HEK293 (cell line): ENCODE measurements around the gene LRRC8B.
A peak's percentile ranks its signal among the peaks of the same experiment; 100 is the strongest.

ENCODE experiments used
- BCL11B ChIP-seq: fragments of 450-650 bp; formaldehyde crosslinking; IDR thresholded peaks from 2 replicates; pipeline ENCODE4 v1.5.1; 2016; ENCODE audit warnings: low read depth, missing biosample characterization, missing genetic modification characterization
- HOXA7 ChIP-seq: sonication (generic); formaldehyde crosslinking; IDR thresholded peaks from 2 replicates; pipeline ENCODE4 v1.8.1; 2022; ENCODE audit warnings: missing genetic modification reagents, borderline replicate concordance
- MEIS1 ChIP-seq: sonication (generic); formaldehyde crosslinking; IDR thresholded peaks from 2 replicates; pipeline ENCODE4 v1.8.1; 2022; ENCODE audit warnings: missing genetic modification reagents, mild to moderate bottlenecking, borderline replicate concordance
- SCRT1 ChIP-seq: fragments of 450-650 bp; formaldehyde crosslinking; IDR thresholded peaks from 2 replicates; pipeline ENCODE4 v1.5.1; 2016; ENCODE audit warnings: missing biosample characterization, missing genetic modification characterization, borderline replicate concordance
- SP7 ChIP-seq: fragments of 450-650 bp; formaldehyde crosslinking; IDR thresholded peaks from 2 replicates; pipeline ENCODE4 v1.5.1; 2016; ENCODE audit warnings: missing biosample characterization, missing genetic modification characterization
- YY1 ChIP-seq: fragments of 450-650 bp; formaldehyde crosslinking; IDR thresholded peaks from 2 replicates; pipeline ENCODE4 v1.5.1; 2018; ENCODE audit warnings: missing biosample characterization, missing genetic modification characterization
- YY2 ChIP-seq: fragments of 450-650 bp; formaldehyde crosslinking; IDR thresholded peaks from 2 replicates; pipeline ENCODE4 v1.5.1; 2016; ENCODE audit warnings: missing biosample characterization, missing genetic modification characterization
- ZBTB26 ChIP-seq: fragments of 450-650 bp; formaldehyde crosslinking; optimal IDR thresholded peaks from 2 replicates; pipeline ENCODE3; 2016; ENCODE audit warnings: missing biosample characterization, mild to moderate bottlenecking, missing genetic modification characterization
- ZBTB44 ChIP-seq: fragments of 450-650 bp; IDR thresholded peaks from 2 replicates; pipeline ENCODE4 v1.5.1; 2018; ENCODE audit warnings: missing biosample characterization, mild to moderate bottlenecking, missing genetic modification characterization
- ZNF335 ChIP-seq: fragments of 450-650 bp; formaldehyde crosslinking; conservative IDR thresholded peaks from 2 replicates; pipeline ENCODE4 v1.5.1; 2016; ENCODE audit warnings: missing biosample characterization, missing genetic modification characterization
- ZNF362 ChIP-seq: fragments of 450-650 bp; formaldehyde crosslinking; IDR thresholded peaks from 2 replicates; pipeline ENCODE4 v1.5.1; 2016; ENCODE audit warnings: missing biosample characterization, missing genetic modification characterization
- ZNF366 ChIP-seq: fragments of 450-650 bp; formaldehyde crosslinking; conservative IDR thresholded peaks from 2 replicates; pipeline ENCODE4 v1.5.1; 2016; ENCODE audit warnings: missing biosample characterization, missing genetic modification characterization
- ZNF391 ChIP-seq: fragments of 450-650 bp; formaldehyde crosslinking; IDR thresholded peaks from 2 replicates; pipeline ENCODE4 v1.5.1; 2016; ENCODE audit warnings: low read depth, missing biosample characterization, missing genetic modification characterization, borderline replicate concordance
- ZNF423 ChIP-seq: fragments of 450-650 bp; formaldehyde crosslinking; IDR thresholded peaks from 2 replicates; pipeline ENCODE4 v1.5.1; 2016; ENCODE audit warnings: missing biosample characterization, missing genetic modification characterization
- ZNF501 ChIP-seq: fragments of 450-650 bp; formaldehyde crosslinking; IDR thresholded peaks from 2 replicates; pipeline ENCODE4 v1.5.1; 2016; ENCODE audit warnings: missing biosample characterization, missing genetic modification characterization
- ZNF548 ChIP-seq: fragments of 450-650 bp; formaldehyde crosslinking; IDR thresholded peaks from 2 replicates; pipeline ENCODE4 v1.5.1; 2016; ENCODE audit warnings: missing biosample characterization, missing genetic modification characterization
- ZNF558 ChIP-seq: fragments of 450-650 bp; formaldehyde crosslinking; IDR thresholded peaks from 2 replicates; pipeline ENCODE4 v1.5.1; 2016; ENCODE audit warnings: missing biosample characterization, missing genetic modification characterization
- ZNF610 ChIP-seq: fragments of 450-650 bp; formaldehyde crosslinking; IDR thresholded peaks from 2 replicates; pipeline ENCODE4 v1.5.1; 2016; ENCODE audit warnings: missing biosample characterization, missing genetic modification characterization, borderline replicate concordance
- ZSCAN4 ChIP-seq: fragments of 450-650 bp; formaldehyde crosslinking; IDR thresholded peaks from 2 replicates; pipeline ENCODE4 v1.5.1; 2017; ENCODE audit warnings: missing biosample characterization, missing genetic modification characterization
- TF ChIP-seq, protein P1 (sequence below): fragments of 450-650 bp; IDR thresholded peaks from 2 replicates; pipeline ENCODE4 v1.5.1; 2018; ENCODE audit warnings: missing biosample characterization, missing genetic modification characterization
- TF ChIP-seq, protein P2 (sequence below): fragments of 450-650 bp; formaldehyde crosslinking; IDR thresholded peaks from 2 replicates; pipeline ENCODE4 v1.5.1; 2016; ENCODE audit warnings: missing biosample characterization, missing genetic modification characterization
- TF ChIP-seq, protein P3 (sequence below): fragments of 450-650 bp; formaldehyde crosslinking; IDR thresholded peaks from 2 replicates; pipeline ENCODE4 v1.5.1; 2017; ENCODE audit warnings: missing biosample characterization, missing genetic modification characterization
- TF ChIP-seq, protein P4 (sequence below): fragments of 450-650 bp; formaldehyde crosslinking; IDR thresholded peaks from 2 replicates; pipeline ENCODE4 v1.5.0; 2017; ENCODE audit warnings: missing biosample characterization, missing genetic modification characterization, borderline replicate concordance

Gene LRRC8B

DNA sequence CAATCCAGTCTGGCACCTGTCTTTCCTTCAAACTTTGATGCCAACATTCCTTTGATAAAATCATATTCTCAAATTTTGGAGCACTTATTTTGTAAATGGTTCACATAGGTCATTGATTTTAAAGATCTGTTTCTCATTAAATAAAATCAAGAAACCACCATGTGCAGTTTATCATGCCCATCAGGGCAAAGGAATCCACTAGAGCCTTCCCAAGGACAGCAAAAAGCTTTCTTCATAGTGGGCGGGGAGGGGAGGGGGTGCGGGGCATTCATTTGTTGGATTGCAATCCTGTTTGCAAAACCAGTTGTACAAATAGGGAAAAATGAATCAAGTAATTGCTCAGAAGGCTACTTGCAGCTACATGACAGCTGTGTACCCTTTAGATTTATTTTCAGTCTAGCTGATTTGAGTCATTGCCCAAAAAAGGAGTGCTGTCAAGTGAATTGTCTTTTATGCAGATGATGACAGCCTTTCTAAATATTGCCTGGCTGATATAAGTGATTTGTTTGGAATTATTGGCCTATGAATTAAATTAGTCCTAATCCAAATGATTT lies 23.0 kb downstream of the LRRC8B start (continued):
- no peak for TF ChIP-seq ZNF501
- TF ChIP-seq BCL11B, result no peak
- no peak for TF ChIP-seq YY1 (tag by site-specific recombination)
- no peak for TF ChIP-seq ZNF610 (tag by site-specific recombination)
- peak; percentile 54; the same call in 1 of the 2 replicates for TF ChIP-seq ZBTB44
- TF ChIP-seq, protein P1, sequence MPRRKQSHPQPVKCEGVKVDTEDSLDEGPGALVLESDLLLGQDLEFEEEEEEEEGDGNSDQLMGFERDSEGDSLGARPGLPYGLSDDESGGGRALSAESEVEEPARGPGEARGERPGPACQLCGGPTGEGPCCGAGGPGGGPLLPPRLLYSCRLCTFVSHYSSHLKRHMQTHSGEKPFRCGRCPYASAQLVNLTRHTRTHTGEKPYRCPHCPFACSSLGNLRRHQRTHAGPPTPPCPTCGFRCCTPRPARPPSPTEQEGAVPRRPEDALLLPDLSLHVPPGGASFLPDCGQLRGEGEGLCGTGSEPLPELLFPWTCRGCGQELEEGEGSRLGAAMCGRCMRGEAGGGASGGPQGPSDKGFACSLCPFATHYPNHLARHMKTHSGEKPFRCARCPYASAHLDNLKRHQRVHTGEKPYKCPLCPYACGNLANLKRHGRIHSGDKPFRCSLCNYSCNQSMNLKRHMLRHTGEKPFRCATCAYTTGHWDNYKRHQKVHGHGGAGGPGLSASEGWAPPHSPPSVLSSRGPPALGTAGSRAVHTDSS (tag by site-specific recombination), result no peak
- TF ChIP-seq ZNF366, result no peak
- peak; percentile 54; the same call in 1 of the 2 replicates for TF ChIP-seq MEIS1 (CRISPR knock-in tag)
- no peak for TF ChIP-seq HOXA7 (CRISPR knock-in tag)
- TF ChIP-seq, protein P2, sequence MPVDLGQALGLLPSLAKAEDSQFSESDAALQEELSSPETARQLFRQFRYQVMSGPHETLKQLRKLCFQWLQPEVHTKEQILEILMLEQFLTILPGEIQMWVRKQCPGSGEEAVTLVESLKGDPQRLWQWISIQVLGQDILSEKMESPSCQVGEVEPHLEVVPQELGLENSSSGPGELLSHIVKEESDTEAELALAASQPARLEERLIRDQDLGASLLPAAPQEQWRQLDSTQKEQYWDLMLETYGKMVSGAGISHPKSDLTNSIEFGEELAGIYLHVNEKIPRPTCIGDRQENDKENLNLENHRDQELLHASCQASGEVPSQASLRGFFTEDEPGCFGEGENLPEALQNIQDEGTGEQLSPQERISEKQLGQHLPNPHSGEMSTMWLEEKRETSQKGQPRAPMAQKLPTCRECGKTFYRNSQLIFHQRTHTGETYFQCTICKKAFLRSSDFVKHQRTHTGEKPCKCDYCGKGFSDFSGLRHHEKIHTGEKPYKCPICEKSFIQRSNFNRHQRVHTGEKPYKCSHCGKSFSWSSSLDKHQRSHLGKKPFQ, result no peak
- TF ChIP-seq YY2 (tag by site-specific recombination), result no peak
- TF ChIP-seq ZNF335 (tag by site-specific recombination), result 0 out of 2 replicates have a peak, but pooled peaks have one; percentile 29
- TF ChIP-seq ZNF391 (tag by site-specific recombination), result no peak
- TF ChIP-seq, protein P3, sequence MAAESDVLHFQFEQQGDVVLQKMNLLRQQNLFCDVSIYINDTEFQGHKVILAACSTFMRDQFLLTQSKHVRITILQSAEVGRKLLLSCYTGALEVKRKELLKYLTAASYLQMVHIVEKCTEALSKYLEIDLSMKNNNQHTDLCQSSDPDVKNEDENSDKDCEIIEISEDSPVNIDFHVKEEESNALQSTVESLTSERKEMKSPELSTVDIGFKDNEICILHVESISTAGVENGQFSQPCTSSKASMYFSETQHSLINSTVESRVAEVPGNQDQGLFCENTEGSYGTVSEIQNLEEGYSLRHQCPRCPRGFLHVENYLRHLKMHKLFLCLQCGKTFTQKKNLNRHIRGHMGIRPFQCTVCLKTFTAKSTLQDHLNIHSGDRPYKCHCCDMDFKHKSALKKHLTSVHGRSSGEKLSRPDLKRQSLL (tag by site-specific recombination), result no peak
- TF ChIP-seq ZNF558, result no peak
- TF ChIP-seq ZSCAN4, result no peak
- no peak for TF ChIP-seq ZBTB26 (tag by site-specific recombination)
- TF ChIP-seq, protein P4, sequence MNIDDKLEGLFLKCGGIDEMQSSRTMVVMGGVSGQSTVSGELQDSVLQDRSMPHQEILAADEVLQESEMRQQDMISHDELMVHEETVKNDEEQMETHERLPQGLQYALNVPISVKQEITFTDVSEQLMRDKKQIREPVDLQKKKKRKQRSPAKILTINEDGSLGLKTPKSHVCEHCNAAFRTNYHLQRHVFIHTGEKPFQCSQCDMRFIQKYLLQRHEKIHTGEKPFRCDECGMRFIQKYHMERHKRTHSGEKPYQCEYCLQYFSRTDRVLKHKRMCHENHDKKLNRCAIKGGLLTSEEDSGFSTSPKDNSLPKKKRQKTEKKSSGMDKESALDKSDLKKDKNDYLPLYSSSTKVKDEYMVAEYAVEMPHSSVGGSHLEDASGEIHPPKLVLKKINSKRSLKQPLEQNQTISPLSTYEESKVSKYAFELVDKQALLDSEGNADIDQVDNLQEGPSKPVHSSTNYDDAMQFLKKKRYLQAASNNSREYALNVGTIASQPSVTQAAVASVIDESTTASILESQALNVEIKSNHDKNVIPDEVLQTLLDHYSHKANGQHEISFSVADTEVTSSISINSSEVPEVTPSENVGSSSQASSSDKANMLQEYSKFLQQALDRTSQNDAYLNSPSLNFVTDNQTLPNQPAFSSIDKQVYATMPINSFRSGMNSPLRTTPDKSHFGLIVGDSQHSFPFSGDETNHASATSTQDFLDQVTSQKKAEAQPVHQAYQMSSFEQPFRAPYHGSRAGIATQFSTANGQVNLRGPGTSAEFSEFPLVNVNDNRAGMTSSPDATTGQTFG (tag by site-specific recombination), result no peak
- no peak for TF ChIP-seq ZNF548 (tag by site-specific recombination)
- TF ChIP-seq SCRT1 (tag by site-specific recombination), result no peak
- 0 out of 2 replicates have a peak, but pooled peaks have one; percentile 34 for TF ChIP-seq SP7
- TF ChIP-seq ZNF362 (tag by site-specific recombination), result no peak
- TF ChIP-seq ZNF423, result no peak
